DMS53 (cell line): ENCODE results near the gene FNIP1.
"Not testable (repeated sequence)": the region's sequence is repeated elsewhere in the genome, so short reads cannot be mapped to it uniquely, and the experiment has no call there.

Experiments used
- DNase-seq: peaks from one replicate; lab custom pipeline; 2025; lab: John Stamatoyannopoulos, UW

The FNIP1 gene

GRCh38 chr5:131796793-131797693 is at the start of gene FNIP1:
FNIP1 (minus strand) TSS chr5:131797017; CDS start chr5:131796921, 96 bp downstream.
- peak; percentile 99 for DNase-seq

GRCh38 chr5:131846536-131846935 is 49.7 kb upstream of the FNIP1 start:
- no peak for DNase-seq

DNA sequence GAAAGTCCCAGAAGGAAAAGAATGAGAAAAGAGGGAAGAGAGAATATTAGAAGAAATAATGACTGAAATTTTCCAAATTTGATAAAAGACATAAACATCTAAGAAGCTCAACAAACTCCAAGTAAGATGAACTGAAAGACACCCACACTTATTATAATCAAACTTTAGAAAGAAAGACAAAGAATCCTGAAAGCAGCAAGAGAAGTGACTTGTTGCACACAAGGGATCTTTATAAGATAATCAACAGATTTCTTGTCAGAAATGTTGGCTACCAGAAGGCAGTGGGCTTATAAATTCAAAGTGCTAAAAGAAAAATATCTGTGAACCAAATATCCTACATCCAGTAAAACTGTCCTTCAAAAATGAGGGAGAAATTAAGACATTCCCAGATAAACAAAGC is 49.0 kb upstream of the FNIP1 start:
- DNase-seq, result no peak

DNA sequence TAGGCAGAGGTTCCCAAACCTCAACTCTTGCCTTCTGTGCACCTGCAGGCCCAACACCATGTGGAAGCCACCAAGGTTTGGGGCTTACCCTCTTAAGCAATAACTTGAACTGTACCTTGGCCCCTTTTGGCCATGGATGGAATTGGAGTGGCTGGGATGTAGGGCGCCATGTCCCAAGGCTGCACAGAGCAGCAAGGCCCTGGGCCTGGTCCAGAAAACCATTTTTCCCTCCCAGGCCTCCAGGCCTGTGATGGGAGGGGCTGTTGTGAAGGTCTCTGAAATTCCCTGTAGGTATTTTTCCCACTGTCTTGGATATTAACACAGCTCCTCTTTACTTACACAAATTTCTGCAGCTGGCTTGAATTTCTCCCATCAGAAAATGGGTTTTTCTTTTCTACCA is 46.2 kb upstream of the FNIP1 start:
- DNase-seq, result not testable (repeated sequence)

DNA sequence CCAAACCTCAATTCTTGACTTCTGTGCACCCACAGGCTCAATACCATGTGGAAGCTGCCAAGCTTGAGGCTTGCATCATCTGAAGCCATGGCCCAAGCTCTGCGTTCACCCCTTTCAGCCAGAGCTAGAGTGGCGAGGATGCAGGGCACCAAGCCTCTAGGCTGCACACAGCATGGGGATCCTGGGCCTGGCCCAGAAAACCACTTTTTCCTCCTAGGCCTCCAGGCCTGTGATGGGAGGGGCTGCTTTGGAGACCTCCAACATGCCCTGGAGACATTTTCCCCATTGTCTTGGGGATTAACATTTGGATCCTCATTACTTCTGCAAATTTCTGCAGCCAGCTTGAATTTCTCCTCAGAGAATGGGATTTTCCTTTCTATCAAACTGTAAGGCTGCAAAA is 35.9 kb upstream of the FNIP1 start:
- not testable (repeated sequence) for DNase-seq

DNA sequence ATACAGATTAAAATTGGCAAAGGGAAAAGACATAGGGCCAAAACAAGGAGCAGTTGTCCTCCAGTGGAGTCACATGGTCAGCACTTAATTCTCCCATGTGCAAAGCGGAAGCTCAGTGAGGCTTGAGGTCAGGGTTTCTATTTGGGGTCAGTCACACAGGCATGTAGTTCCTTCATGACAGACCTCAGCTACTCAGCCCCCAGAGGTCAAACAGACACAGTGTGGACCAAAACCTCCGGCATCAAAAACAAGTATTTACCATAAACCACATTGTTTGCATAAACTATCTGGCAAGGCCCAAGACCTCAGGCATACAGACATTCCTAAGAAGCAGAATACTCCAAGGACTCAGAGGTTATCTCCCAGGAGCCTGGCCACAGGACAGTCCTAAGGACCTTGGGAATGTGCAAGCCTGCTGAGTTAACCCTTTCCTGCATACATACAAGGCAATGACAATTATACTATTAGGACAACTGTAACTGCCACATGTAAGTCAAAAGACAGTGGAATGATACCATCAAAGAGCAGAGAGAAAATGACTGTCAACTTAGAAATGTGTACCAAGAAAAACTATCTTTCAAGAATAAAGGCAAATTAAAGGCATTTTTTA is 28.7 kb upstream of the FNIP1 start:
- DNase-seq, result no peak

DNA sequence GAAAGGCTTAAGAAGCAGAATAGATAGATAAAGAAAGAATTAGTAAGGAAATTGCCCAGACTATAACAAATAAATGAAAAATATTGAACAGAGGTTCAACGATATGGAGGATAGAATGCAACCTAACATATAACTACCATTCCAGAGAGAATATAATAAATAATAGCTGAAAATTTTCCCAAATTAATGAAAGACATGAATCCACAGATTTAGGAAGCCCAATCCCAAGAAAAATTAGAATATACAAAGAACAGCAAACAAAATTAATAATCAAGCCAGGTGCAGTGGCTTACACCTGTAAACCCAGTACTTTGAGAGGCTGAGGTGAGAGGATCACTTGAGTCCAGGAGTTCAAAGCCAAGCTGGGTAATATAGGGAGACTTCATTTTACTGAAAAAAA is 27.8 kb upstream of the FNIP1 start:
- DNase-seq, result no peak

DNA sequence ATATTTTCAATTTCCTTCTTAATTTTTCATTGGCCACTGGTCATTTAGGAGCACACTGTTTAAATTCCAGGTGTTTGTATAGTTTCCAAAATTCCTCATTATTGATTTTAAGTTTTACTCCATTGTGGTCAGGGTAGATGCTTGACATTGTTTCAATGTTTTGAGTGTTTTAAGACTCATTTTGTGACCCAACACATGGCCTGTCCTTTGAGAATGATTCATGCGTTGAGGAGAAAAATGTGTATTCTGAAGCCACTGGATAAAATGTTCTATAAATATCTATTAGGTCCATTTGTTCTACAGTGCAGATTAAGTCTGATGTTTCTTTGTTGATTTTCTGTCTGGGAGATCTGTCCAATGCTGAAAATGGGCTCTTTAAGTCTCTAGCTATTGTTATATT is 24.4 kb upstream of the FNIP1 start:
- DNase-seq, result no peak

- no peak for DNase-seq
Measured at GRCh38 chr5:131818001-131818724, 21.3 kb upstream of the FNIP1 start.

DNA sequence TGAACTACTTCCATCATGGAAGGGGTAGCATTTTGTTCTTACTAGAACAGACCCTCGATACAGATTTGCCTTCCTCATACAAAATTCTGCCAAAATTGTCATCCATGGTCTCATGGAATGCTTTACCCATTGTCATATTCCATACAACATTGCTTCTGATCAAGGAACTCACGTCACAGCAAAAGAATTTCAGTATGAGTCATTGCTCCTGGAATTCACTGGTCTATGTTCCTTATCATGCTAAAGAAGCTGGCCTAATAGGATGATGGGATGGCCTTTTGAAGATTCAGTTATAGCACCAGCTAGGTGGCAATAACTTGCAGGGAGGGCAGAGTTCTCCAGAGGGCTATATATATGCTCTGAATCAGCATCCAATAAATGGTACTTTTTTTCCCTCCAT is 18.2 kb upstream of the FNIP1 start:
- no peak for DNase-seq

DNA sequence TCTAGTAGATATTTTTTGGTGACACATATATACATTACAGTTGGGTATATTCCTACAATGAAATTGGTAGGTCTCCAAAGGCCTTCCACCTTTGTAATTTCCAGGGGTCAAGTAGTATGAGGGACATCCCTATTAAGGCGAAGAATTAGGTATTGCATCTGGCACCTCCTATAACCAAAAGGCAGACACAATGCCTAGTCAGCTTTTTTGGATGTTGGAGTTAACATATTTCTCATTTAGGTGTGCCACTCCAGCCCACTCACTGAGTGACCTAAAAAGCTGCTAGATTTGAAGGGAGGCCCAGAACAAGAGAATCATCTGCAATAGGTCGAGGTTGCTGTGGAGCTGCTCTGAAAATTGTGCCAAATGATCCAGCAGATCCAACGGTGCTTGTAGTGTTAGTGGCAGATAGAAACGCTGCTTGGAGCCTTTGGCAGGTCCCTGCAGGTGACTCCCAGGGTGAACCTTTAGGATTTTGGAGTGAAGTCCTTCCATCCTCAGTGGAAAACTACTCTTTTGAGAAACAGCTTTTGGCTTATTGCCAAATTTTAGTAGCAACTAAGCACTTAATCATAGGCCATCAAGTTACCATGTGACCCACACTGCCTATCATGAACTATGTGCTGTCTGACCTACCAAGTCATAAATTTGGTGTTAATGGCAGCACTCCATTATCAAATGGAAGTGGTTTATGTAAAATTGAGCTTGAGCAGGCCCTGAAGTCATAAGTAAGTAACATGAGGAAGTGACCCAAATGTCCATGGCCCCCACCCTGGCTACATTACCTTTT is 15.7 kb upstream of the FNIP1 start:
- DNase-seq, result no peak

- peak; percentile 54 for DNase-seq
Measured at GRCh38 chr5:131810510-131811249, 13.9 kb upstream of the FNIP1 start.

DNA sequence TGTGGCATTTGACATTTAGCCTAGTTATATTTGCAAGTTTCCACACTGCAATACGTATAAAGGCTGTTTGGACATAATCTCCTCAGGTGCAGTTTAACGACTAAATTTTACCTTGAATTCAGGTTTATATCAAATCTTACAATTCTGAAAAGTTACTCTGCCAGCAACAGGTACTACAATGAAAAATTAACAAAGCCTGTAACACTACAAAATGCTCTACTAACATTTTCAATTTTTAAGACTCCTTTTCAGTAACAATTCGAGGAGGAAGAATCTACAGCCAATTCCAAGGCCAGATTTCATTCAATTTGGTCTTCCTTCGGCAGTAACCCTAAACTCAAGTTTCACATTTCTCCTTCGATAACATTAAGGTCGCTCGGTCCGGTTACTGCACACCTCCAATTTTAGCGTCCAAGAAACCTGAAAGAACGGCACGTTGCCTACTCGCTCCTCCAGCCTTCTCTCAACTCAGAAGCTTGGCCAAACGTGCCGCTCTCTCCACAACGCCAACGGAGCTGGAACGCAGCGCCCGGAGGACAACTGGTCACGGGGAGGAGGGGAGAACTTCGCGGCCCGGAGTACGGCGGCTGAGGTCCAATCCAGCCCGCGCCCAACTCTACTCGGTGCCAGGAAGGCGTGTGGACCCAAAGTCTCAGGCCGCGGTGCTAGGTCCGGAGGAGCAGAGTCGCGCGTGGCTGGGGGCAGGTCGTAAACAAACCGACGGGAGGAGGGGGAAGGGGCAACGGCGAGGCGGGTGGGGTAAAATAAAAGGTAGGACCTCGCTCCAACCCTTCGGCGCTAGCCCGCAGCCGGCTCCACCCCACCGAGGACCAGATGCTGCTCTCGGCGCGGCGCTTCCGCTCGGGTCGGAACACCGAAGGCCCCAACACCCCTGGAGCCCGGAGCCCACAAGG is 681 bp downstream of the FNIP1 start:
- DNase-seq, result peak; percentile 85

- DNase-seq, result no peak
Measured at GRCh38 chr5:131795228-131795627, 1.6 kb downstream of the FNIP1 start.

DNA sequence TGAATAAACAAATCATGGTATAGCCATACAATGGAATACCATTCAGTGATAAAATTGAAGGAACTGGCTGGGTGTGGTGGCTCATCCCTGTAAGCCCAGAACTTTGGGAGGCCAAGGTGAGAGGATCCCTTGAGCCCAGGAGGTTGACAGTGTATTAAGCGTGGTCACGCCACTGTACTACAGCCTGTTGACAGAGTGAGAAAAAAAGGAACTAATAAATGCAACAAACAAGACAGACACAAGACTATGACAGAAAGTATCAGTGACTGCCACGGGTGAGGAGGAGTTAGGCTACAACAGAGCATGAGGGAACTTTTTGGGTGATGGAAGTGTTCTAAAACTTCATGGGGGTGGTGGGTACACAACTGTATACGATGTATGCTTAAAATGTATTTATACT is 2.2 kb downstream of the FNIP1 start:
- DNase-seq, result no peak

GRCh38 chr5:131792896-131793295 is 3.9 kb downstream of the FNIP1 start:
- DNase-seq, result no peak

- DNase-seq, result no peak
Measured at GRCh38 chr5:131791866-131792265, 5.0 kb downstream of the FNIP1 start.

DNA sequence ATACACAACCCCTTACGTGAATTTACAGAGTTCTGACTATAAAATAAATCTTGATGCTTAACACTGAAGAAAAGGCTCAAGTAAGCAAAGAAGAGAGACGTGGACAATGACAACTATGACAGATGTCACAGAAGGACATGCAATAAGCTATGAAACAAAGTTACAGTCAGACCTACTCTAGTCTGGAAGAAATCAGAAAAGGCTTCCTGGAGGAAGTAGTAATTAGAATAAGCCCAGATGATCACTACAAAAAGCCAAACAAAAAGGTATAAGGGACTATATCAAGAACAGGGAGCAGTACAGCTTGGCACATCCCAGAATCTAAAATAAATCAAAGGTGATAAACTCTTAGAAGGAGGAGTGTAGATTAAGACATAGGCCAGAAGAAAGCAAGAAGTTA is 6.3 kb downstream of the FNIP1 start:
- no peak for DNase-seq

DNA sequence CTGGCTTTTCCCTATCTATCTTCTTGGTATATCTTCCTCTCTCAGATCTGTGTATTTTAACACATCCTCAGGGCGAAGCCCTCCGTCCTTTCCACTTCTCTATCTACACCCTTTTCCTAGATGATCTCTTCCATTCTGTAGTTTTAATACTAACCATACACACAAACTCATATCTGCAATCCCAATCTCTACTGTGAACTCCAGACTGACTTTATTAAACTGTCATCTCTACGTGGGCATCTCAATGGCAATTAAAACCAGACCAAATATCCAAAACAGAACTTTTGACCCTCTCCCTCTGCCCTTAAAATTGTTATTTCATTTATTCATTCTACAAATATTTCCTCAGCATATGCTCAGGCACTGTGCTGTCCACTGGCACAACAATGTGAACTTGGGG is 7.1 kb downstream of the FNIP1 start:
- DNase-seq, result no peak

GRCh38 chr5:131787736-131788135 is 9.1 kb downstream of the FNIP1 start:
- DNase-seq, result no peak
